C4-2B (cell line): Measurements from ENCODE around the gene LRBA.

ENCODE experiments used
- ZFX ChIP-seq: fragments of 450-650 bp; IDR thresholded peaks from 2 replicates; pipeline ENCODE4 v1.6.1; 2017
- TF ChIP-seq, protein P1 (sequence below): fragments of 450-650 bp; conservative IDR thresholded peaks from 2 replicates; pipeline ENCODE4 v1.5.1; 2017; ENCODE audit warnings: mild to moderate bottlenecking

DNA sequence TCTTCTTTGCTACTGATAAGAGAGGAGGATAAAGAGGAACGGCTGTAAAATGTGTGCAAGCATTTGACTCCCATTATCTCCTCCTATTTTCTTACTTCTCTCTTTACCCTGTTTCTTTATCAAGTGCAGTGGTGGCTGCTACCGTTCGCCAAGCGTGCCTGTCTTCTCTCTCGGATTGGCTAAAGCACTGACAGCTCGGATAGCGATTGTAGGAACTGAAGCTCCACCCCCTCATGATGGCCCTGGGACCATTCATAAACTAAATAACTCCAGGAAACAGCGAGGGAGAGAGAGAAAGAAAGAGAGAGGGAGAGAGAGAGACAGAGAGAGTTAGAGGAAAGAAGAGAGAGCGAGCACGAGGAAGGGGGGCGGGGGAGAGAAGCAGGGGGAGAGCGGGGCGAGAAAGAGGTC, 433.4 kb downstream of the LRBA start:
- TF ChIP-seq, protein P1, sequence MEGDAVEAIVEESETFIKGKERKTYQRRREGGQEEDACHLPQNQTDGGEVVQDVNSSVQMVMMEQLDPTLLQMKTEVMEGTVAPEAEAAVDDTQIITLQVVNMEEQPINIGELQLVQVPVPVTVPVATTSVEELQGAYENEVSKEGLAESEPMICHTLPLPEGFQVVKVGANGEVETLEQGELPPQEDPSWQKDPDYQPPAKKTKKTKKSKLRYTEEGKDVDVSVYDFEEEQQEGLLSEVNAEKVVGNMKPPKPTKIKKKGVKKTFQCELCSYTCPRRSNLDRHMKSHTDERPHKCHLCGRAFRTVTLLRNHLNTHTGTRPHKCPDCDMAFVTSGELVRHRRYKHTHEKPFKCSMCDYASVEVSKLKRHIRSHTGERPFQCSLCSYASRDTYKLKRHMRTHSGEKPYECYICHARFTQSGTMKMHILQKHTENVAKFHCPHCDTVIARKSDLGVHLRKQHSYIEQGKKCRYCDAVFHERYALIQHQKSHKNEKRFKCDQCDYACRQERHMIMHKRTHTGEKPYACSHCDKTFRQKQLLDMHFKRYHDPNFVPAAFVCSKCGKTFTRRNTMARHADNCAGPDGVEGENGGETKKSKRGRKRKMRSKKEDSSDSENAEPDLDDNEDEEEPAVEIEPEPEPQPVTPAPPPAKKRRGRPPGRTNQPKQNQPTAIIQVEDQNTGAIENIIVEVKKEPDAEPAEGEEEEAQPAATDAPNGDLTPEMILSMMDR = no peak
- TF ChIP-seq ZFX = no peak
